ENCODE data around the gene USP20. TPM values are rescaled to one million over a fixed set of nuclear protein-coding genes. Genes with fewer than 3 reads are reported as not detected.

USP20 gene
- total and polyA plus RNA-seq, 2 donors (not counting 3 experiments of a cell fraction or from before 2014, with no cell fraction given) = 13.4 to 25.9 TPM

GRCh38 chr9:129822898-129823541 is 12.2 kb upstream of the USP20 start:
- ChIA-PET POLR2A (no interaction called here), CTCF (no interaction called here)
- Histone ChIP-seq H2AFZ (ENCODE audit: low read depth, low read length) (peak overlapping the region; percentile 10), H3K9me1 (replicated peaks; ENCODE audit: control insufficient read depth, extremely low read depth, insufficient read depth, low read length) (no peaks in the 10 kb centered on the region), H3K36me3 (ENCODE audit: control insufficient read depth in 2 of 2, extremely low read depth in 1 of 2, insufficient read depth in 2 of 2, low read length in 2 of 2) (peaks cover 10 to 29% of the 10 kb centered on the region in 2 experiments), H3K9ac (replicated peaks; ENCODE audit: extremely low read depth, insufficient read depth, low read length) (peak overlapping the region; percentile 49), H3K27me3 (ENCODE audit: control insufficient read depth in 2 of 2, insufficient read depth in 2 of 2, low read length in 2 of 2) (no peaks in the 10 kb centered on the region), H3K27ac (ENCODE audit: insufficient read depth, low read depth, low read length) (no peak overlapping the region), H3K4me2 (ENCODE audit: insufficient read depth, low read length) (peak overlapping the region; percentile 60), H3K9me3 (replicated peaks; ENCODE audit: control insufficient read depth, insufficient read depth, low read length) (no peaks in the 10 kb centered on the region), H3K4me3 (replicated peaks in 1 of 3; ENCODE audit: insufficient read depth in 1 of 3, low read depth in 1 of 3, low read length in 3 of 3) (peak overlapping the region; percentile 22 to 74 (median 26)), H4K20me1 (replicated peaks; ENCODE audit: control insufficient read depth, extremely low read depth, insufficient read depth, low read length) (no peaks in the 10 kb centered on the region), H3K4me1 (ENCODE audit: control insufficient read depth, extremely low read depth, insufficient read depth, low read length) (peaks cover 7% of the 10 kb centered on the region), H3K79me2 (ENCODE audit: control insufficient read depth, insufficient read depth, low read length) (peaks cover 16% of the 10 kb centered on the region)
- TF ChIP-seq JUN (IDR thresholded peaks at IDR 0.05; ENCODE audit: borderline replicate concordance, insufficient read depth, insufficient read length, low read depth) (no peak), FOS (IDR thresholded peaks at IDR 0.05; ENCODE audit: borderline replicate concordance, insufficient read depth, low read length) (no peak), GATA2 (IDR thresholded peaks at IDR 0.05; ENCODE audit: insufficient read depth, insufficient read length, low read depth, low read length) (no peak), EZH2 (IDR thresholded peaks at IDR 0.05; ENCODE audit: borderline replicate concordance, low read depth, low read length, severe bottlenecking) (no peak), POLR2AphosphoS5 (IDR thresholded peaks at IDR 0.05; ENCODE audit: insufficient read depth, low read depth, low read length) (no peak)
- DNase-seq (ENCODE audit: low read depth, low spot score) = peak; percentile 13
- no TSS peak for BruUV-seq (replicated peaks)
- FAIRE-seq = peak; percentile 78
- dilution Hi-C loops (cut with MboI; ENCODE audit: extremely low pct_ligation_motif_present, low sequenced_read_pairs) (no loop called here), intact Hi-C loops (cut with micrococcal nuclease) (no loop called here)

GRCh38 chr9:129823542-129823934 is 11.7 kb upstream of the USP20 start:
- peaks cover 7% of the 10 kb centered on the region for H3K4me1 ChIP-seq (ENCODE audit: control insufficient read depth, extremely low read depth, insufficient read depth, low read length)
- peaks cover 10 to 25% of the 10 kb centered on the region in 2 experiments for H3K36me3 ChIP-seq (ENCODE audit: control insufficient read depth in 2 of 2, extremely low read depth in 1 of 2, insufficient read depth in 2 of 2, low read length in 2 of 2)
- H2AFZ ChIP-seq (ENCODE audit: low read depth, low read length) = peak overlapping the region; percentile 32
- no peaks in the 10 kb centered on the region for H3K9me1 ChIP-seq (replicated peaks; ENCODE audit: control insufficient read depth, extremely low read depth, insufficient read depth, low read length)
- BruUV-seq (replicated peaks) = no TSS peak
- ChIA-PET CTCF (interaction anchor here (0.6 kb wide), 1 partner anchor 107 kb away, joined by 3 read pairs; no protein-coding TSS in a partner anchor), POLR2A (interaction anchor here (0.5 to 0.7 kb wide), 2 partner anchors 216 to 1547 kb away, joined by 4 to 7 read pairs; partner anchors contain the start of gene SWI5)
- no peak overlapping the region for H3K27ac ChIP-seq (ENCODE audit: insufficient read depth, low read depth, low read length)
- peaks cover 16% of the 10 kb centered on the region for H3K79me2 ChIP-seq (ENCODE audit: control insufficient read depth, insufficient read depth, low read length)
- DNase-seq (ENCODE audit: low read depth, low spot score) = no peak
- H3K9me3 ChIP-seq (replicated peaks; ENCODE audit: control insufficient read depth, insufficient read depth, low read length) = no peaks in the 10 kb centered on the region
- H3K4me2 ChIP-seq (ENCODE audit: insufficient read depth, low read length) = no peak overlapping the region
- H4K20me1 ChIP-seq (replicated peaks; ENCODE audit: control insufficient read depth, extremely low read depth, insufficient read depth, low read length) = no peaks in the 10 kb centered on the region
- peak overlapping the region; percentile 50 for H3K9ac ChIP-seq (replicated peaks; ENCODE audit: extremely low read depth, insufficient read depth, low read length)
- TF ChIP-seq JUN (IDR thresholded peaks at IDR 0.05; ENCODE audit: borderline replicate concordance, insufficient read depth, insufficient read length, low read depth) (no peak), CTCF (IDR thresholded peaks at IDR 0.05; ENCODE audit: extremely low read depth in 1 of 2, insufficient read depth in 1 of 2, low read depth in 1 of 2, low read length in 2 of 2) (no peak), GATA2 (IDR thresholded peaks at IDR 0.05; ENCODE audit: insufficient read depth, insufficient read length, low read depth, low read length) (no peak), EZH2 (IDR thresholded peaks at IDR 0.05; ENCODE audit: borderline replicate concordance, low read depth, low read length, severe bottlenecking) (no peak), MYC (IDR thresholded peaks at IDR 0.05; ENCODE audit: low read depth, low read length) (no peak), FOS (IDR thresholded peaks at IDR 0.05; ENCODE audit: borderline replicate concordance, insufficient read depth, low read length) (no peak), POLR2AphosphoS5 (IDR thresholded peaks at IDR 0.05; ENCODE audit: insufficient read depth, low read depth, low read length) (no peak), POLR2A (IDR thresholded peaks at IDR 0.05; ENCODE audit: low read depth, low read length) (no peak), MAX (IDR thresholded peaks at IDR 0.05; ENCODE audit: insufficient read depth, insufficient read length) (no peak)
- FAIRE-seq = no peak
- intact Hi-C loops (cut with micrococcal nuclease) (no loop called here), dilution Hi-C loops (cut with MboI; ENCODE audit: extremely low pct_ligation_motif_present, low sequenced_read_pairs) (no loop called here)
- H3K27me3 ChIP-seq (ENCODE audit: control insufficient read depth in 2 of 2, insufficient read depth in 2 of 2, low read length in 2 of 2) = no peaks in the 10 kb centered on the region
- peak overlapping the region; percentile 31 to 74 (median 49) for H3K4me3 ChIP-seq (replicated peaks in 1 of 3; ENCODE audit: insufficient read depth in 1 of 3, low read depth in 1 of 3, low read length in 3 of 3)
